ENCODE results near the gene KAZN.

Gene KAZN

GRCh38 chr1:14679027-14679688 is 80.7 kb downstream of the KAZN start:
- DNase-seq: no peak

- no peak for DNase-seq
Observed at GRCh38 chr1:14681182-14681581, 82.7 kb downstream of the KAZN start.

DNA sequence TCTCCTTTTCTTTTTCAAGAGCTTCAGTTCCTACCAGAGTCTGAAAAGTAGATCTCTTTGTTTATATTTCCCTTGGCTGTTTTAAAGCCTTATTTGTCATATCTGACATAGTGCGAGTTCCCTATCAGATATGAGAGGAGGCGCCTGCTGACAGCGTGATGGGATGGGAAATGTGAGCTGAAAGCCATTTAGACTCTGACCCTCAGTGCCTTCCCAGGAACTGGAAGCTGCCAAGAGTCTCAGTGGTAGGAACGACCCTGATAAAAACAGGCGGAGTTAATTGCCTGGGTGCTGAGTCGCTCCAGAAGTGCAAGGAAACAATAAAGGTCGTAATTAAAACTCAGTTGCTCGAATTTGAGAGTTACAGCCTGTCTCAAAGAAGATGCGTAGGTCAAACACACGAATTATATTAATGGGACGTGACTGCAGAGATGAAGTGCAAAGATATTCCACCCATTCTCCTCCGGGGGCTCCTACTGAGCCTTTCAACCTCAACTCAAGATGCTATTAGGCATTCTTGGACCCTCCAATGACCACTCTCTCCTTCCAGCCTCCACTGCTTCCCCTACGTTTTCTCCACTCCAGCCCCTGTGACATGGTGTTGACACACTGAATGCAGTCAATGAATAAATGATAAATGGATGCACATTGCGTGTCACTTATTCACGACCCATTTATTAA is 84.6 kb downstream of the KAZN start:
- DNase-seq: no peak

GRCh38 chr1:14685078-14685477 is 86.6 kb downstream of the KAZN start:
- no peak for DNase-seq

DNA sequence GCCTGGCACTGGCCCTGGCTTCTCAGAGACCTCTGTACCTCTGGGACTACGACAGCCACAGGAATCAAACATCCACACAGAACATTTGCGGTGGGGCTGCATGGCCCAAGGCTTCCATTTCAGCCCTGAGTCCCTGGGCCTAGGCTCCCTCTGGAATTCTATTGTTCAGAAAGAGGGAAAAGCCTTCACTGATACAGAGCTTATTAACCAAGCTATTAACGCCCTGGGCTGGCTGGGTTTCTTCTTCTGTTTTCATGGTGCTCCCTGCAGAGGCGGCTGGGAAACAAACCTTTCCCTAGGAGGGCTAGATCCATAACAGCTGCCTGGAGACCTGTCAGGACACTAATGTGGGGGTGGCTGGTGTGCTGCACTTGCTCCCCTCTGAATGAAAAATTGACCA is 88.2 kb downstream of the KAZN start:
- no peak for DNase-seq

GRCh38 chr1:14687147-14687546 is 88.7 kb downstream of the KAZN start:
- no peak for DNase-seq

DNA sequence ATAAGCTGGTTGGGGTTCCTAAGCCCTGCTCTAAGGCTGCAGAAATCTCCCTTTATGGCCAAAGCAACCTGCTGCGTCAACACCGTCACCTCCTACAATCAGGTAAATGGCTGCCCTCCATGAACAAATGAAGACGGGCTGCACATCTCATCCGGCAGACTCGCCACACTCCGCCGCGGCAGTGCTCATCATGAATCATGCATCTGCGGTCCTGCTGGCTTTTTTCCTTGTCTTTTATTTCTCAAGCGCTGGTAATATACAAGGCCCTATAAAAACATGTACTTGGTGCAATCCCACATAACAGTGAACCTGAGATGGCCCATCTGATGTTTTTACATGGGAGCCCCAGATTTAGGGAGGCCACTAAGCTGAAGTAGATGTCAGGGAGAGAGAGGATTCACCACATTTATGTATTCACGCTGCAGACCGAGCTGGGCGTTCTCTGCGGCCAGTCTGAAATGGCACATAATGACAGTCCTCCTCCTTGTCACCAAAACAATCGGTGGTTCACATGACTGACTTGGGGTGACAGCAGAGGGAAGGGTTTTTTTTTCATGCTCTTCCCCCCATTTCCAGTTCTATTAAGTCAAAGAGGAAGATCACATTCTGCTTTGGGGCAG is 91.6 kb downstream of the KAZN start:
- DNase-seq: no peak

GRCh38 chr1:14693949-14694348 is 95.5 kb downstream of the KAZN start:
- no peak for DNase-seq

GRCh38 chr1:14694589-14694988 is 96.1 kb downstream of the KAZN start:
- no peak for DNase-seq

- DNase-seq: no peak
Observed at GRCh38 chr1:14696761-14697160, 98.3 kb downstream of the KAZN start.

- no peak for DNase-seq
Observed at GRCh38 chr1:14697353-14697752, 98.9 kb downstream of the KAZN start.

GRCh38 chr1:14698314-14698713 is 99.8 kb downstream of the KAZN start:
- no peak for DNase-seq

GRCh38 chr1:14699620-14700019 is 101.1 kb downstream of the KAZN start:
- no peak for DNase-seq

GRCh38 chr1:14704846-14705245 is 106.4 kb downstream of the KAZN start:
- no peak for DNase-seq

GRCh38 chr1:14705824-14706223 is 107.3 kb downstream of the KAZN start:
- DNase-seq: no peak

GRCh38 chr1:14706631-14707030 is 108.1 kb downstream of the KAZN start:
- DNase-seq: no peak

DNA sequence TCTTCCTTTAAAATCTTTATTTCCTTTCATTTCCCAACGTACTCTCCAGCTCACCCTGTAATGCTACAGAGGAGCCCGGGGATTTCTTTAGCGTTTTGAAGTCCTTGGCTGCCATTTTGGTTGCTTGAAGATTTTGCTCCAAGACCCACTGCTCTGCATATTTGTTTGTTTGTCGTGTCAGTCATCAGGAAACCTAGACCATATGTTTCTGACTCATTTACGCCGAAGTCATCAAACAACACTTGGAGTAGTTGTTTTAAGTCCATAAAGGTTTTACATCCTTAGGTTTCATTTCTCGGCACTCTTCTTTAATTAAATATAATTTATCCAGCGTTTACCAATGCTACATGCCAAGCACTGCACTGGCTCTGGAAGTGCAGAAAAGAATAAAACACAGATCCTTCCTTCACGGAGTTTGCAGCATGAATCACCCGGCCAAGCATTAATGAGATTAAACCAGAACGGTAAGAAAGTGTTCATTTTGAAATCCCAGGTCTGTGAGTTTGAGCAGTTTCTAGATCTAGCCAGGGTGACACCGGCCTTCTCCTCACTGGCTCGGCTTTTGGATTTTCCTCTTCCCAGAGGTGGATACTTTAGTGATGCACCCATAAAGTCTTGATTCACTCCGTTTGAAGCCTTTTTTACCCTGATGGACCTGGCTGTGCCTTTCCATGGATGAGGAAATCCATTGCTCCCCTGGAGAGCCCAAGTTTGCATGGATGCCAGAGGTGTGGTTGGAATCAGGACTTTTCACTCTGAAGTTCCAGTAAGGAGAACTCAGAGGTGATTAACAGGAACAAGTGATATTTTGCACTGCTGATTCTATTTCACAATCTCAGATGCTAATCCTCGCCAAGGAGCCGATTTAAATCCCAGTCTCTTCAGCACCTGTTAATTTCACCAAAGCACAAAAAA is 109.3 kb downstream of the KAZN start:
- no peak for DNase-seq

DNA sequence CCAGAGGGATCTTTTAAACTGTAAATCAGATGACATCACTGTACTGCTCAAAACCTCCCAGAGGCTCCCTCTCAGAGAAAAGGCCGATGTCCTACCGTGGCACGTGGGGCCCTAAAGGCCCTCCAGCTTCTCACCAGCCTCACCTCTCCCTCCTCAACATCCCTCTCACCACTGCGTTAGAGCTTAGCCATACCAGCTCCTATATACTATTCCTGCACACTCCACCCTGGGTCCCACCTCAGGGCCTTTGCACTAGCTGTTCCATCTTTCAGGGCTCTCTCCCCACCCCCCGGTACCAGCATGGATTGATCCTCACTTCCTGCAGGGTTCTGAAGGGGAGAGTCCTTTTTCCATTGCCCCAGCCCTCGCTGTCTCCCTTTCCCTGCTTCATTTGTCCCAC is 111.8 kb downstream of the KAZN start:
- no peak for DNase-seq

GRCh38 chr1:14712136-14712535 is 113.7 kb downstream of the KAZN start:
- no peak for DNase-seq

DNA sequence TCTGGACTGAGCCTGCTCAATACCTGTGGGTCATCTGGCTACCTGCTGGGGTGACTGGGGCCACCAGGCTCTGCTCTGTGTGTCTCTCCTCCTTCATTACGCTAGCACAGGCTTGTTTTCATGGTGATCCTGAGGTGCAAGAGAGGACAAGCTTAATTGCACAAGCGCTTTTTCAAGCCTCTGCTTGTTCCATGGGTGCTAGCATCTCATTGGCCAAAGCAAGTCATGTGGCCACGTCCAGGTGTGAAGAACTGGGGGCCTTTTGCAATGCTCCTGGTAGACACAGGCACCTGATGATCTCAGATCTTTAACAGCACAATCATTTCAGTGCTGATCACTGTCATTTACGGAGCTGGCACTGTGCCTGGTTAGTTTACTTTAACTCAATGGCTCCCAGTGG is 114.6 kb downstream of the KAZN start:
- DNase-seq: no peak

DNA sequence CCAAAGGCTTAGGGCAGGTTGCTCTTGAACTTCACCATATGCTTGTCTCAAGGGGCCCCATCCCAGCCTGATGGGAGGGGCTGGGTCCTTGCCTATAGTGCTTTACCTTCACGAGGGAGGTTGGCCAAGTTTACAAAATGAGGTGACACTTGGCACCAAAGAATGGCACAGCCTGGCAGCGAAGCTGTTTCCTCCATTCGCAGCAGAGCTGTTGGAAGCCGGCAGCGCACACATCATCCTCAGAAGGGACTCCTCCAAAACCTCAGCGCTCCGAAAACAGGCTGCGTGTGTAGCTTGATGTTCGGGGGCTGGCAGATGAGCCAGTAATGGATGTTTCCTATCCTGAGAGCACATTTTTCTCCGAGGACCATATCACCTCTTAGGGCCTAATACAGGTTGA is 116.8 kb downstream of the KAZN start:
- no peak for DNase-seq

DNA sequence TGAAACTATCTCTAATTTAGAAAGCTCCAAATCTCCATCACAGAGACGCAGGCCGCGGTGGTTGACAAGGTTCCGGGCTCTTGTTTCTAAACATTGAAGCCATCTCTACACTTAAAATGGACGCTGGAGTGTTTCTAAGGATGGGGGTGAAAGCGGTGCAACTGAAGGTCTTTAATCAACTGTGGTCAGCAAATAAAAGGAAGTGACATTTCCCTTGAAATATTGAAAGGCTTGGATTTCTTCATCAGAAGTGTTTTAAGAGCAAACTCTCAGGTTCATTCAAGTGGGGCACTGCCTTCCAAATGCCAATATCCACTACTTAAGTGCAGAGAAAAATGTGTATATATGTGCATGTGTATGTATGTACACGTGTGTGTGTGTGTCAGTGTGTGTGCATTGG is 117.3 kb downstream of the KAZN start:
- no peak for DNase-seq

- no peak for DNase-seq
Observed at GRCh38 chr1:14716474-14716873, 118.0 kb downstream of the KAZN start.
